GM19438 (cell line): ENCODE data around the gene NFATC1.
A peak's percentile ranks its signal among the peaks of the same experiment; 100 is the strongest.

ENCODE experiments used
- ATAC-seq: cut with Tn5 transposase; IDR thresholded peaks from one replicate; pipeline ENCODE4 v1.9.1; 2021; ENCODE audit warnings: low read depth; ENCODE audit not compliant: unreplicated experiment

The NFATC1 gene

DNA sequence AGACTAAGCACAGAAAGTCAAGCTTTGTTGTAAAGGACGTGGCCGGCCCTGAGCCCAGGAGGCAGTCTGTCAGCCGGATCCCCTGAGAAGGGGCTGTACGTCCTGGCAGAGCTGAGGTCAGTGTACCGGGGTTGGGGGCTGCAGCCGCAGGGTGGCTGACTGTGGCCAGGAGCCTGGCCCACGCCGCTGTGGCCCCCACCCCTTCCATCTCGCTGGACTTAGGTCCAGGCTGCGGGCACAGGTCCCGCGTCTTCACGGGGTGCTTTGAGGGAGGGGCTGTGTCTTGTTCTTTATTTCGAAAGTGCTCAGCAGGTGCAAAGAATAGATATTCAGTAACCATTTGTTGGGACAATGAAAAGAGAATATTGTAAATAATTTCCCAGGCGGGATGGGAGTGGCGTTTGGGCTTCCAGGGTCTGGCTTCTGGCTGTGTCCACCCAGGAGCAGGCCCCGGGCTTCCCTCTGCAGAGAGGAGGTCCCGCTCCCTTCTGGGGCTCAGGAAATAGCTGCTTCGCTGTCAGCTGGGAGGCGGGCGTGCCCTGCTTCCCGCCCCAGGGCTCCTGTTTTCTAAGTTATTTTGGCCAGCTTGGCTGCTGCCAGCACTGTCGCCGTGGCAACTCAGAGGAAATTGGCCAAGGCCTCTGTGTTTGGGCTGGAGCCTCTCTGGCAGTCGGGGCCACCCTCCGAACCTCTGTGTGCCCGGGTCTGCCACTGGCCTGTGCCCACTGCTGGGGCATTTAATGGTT, 7.4 kb downstream of the NFATC1 start:
- ATAC-seq: no peak

DNA sequence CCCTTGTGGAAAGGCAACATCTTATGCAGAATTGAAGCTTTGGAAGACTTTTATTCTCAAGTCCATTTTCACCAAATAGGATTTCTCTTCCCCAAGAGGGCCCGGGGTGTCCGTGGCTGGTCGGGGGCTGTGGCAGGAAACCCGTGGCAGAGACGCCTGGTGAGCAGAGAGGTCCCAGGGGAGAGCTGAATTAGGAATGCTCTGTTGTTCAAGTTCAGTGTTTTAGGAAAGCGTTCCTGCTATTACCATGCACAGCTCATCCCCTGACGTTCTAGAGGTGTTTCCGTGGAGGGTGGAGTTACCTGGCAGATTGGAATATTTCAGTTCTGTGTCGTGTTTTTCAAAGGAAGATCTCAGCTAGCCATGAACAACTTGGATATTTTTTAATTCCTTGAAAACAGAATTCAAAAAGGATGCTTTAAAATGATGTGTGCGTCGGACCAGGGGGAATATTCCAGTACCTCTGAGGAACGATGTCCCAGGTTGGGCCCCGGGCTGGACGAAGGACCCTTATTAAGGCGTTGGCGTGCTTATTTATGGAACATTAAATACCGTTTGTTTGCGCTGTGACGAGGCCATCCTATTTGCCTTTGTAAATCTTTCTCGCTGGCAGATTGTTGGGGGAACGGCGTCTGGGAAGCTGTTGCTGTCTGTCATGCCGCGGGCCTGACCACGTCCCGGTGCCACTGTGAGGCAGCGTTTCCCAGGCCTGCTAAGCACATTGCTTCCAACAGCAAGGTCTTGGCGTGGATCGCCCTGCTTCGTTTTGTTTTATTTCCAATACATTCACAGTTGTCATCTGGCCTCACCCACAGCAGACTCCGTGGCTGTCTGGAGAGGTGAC, 8.2 kb downstream of the NFATC1 start:
- no peak for ATAC-seq

DNA sequence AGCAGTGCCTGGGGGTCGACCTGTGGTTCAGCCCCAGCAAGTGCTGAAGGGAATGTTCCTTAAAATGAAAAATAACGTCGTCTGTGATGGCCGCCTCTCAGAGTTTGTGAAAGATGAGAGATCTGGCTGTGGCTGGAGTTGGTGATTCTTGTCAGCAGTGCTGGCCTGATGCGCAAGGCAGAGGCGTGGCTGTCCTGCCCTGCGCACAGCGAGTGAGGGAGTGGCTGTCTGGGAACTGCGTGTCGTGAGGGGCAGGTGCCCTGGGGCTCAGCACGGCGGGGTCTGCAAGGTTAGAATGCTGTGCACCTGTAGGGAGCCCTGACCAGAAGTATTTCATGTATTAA, 8.8 kb downstream of the NFATC1 start:
- ATAC-seq: no peak

DNA sequence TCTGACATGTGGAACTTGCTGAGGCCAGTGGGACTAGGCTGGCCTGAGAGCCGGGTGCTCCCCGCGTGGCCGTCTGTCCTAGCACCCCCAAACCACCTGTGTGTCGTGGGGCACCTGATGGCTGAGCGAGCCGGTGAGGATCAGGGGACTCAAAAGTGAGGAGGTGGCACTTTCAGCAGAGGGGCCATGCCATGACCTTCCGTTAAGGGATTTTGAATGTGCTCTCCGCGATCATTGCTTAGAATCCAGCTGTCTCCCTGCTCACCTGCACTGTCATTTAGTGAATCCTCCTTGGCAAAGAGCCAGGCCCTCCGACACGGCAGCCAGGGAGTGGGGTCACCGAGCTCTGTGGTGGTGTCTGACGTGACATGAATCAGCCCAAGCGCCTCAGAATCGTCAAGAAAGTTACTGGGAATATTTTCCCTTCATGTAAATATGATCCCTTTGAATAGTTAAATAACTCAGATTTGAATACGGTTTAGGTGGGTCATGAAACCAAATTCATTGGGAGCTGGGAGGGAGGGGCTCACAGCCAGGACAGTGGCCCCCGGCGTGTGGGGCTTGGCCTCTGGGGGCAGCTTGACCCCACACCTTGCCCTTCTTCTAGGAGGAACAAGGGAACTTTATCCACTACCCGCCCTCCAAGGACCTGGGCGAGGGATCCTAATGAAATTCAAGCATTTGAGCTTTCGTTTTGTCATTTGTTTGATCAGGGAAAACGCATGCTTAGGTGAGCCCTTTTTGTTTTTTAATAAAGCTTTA, 9.5 kb downstream of the NFATC1 start:
- no peak for ATAC-seq

DNA sequence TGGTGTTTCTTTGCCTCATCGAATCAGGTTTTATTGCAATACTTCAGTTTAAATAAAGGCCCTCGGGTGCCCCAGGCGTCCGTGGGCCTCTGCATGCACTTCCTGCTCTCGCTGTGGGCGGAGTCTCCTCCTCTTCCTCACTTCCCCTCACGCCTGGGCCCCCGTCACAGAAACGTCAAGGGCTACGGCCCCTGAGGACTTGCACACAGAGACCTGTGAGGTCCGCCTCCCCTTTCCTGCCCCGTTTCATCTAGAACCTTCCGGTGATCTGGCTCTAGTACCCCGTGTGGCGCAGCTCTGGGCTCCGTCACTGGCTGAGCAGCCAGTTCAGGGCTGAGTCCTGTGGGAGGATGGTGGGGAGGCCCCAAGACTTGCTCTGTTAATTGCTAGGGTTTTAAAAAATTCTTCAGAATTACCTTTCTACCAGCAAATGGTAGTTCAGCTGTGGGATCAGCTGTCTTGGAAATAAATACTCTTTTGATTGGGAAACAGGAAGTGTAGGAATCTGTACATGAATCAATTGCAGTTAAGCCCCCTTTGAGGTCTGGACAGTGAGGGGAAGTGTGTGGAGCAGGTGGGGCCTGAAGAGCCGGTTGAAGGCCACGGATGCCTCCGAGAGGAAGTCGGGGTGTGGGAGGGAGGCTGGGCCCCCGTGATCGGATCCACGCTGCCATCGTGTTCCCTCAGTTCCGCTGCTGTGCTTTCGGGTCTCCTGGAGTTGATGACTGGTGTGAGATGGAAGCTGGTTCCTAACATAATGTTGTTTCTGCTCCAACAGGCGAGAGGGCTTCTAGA, 10.2 kb downstream of the NFATC1 start:
- peak; percentile 72 for ATAC-seq

DNA sequence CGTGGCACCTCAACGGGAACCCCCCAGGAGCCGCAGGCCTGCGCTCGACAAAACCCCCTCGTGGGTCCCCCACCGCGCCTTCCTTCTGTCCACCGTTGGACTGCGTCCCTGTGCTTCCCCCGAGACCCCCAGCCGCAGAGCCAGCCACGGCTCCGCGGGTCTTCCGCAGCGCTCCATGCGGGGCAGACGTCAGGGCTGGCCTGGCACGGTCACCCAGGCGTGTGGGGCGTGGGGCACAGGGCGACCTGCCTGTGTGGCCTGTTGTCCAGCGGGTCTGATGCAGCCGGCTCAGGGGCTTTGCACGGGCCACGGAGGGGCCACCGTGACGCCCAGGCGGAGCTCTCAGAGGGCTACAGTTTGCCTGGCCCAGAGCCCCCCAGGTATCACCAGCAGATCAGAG, 11.0 kb downstream of the NFATC1 start:
- ATAC-seq: no peak

DNA sequence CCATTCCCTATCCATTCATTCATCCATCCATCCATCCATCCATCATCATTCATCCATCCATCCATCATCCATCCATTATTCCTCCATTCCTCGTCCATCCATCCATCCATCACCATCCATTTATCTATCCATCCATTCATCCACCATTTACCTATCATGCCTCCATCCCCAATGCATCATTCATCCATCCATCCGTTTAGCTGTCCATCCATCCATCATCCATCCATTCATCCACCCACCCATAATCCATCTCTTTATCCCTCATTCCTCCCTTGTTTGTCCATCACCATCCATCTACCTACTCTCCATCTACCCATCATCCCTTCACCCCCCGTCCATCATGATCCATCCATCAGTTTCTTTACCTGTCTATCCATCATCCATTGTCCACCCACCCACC, 13.6 kb downstream of the NFATC1 start:
- no peak for ATAC-seq

DNA sequence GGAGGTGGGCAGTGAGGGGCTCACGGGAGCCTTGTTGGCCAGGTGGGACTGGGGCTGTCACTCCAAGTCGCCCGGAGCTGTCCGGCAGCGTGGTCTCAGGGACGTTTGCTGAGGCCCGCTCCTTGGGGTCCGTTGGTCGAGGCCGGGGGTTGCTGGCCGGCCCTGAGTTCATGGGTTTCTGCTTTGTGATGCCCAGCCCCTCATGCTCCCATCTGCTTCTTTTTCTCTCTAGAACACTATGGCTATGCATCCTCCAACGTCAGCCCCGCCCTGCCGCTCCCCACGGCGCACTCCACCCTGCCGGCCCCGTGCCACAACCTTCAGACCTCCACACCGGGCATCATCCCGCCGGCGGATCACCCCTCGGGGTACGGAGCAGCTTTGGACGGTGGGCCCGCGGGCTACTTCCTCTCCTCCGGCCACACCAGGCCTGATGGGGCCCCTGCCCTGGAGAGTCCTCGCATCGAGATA, 14.5 kb downstream of the NFATC1 start:
- no peak for ATAC-seq

DNA sequence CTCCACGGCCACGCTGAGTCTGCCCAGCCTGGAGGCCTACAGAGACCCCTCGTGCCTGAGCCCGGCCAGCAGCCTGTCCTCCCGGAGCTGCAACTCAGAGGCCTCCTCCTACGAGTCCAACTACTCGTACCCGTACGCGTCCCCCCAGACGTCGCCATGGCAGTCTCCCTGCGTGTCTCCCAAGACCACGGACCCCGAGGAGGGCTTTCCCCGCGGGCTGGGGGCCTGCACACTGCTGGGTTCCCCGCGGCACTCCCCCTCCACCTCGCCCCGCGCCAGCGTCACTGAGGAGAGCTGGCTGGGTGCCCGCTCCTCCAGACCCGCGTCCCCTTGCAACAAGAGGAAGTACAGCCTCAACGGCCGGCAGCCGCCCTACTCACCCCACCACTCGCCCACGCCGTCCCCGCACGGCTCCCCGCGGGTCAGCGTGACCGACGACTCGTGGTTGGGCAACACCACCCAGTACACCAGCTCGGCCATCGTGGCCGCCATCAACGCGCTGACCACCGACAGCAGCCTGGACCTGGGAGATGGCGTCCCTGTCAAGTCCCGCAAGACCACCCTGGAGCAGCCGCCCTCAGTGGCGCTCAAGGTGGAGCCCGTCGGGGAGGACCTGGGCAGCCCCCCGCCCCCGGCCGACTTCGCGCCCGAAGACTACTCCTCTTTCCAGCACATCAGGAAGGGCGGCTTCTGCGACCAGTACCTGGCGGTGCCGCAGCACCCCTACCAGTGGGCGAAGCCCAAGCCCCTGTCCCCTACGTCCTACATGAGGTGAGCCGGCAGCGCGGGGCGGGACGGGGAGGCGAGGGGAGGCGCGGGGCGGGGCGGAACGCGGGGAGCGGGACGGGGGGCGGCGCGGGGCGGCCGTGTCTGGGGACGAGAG, 15.2 kb downstream of the NFATC1 start:
- ATAC-seq: no peak

DNA sequence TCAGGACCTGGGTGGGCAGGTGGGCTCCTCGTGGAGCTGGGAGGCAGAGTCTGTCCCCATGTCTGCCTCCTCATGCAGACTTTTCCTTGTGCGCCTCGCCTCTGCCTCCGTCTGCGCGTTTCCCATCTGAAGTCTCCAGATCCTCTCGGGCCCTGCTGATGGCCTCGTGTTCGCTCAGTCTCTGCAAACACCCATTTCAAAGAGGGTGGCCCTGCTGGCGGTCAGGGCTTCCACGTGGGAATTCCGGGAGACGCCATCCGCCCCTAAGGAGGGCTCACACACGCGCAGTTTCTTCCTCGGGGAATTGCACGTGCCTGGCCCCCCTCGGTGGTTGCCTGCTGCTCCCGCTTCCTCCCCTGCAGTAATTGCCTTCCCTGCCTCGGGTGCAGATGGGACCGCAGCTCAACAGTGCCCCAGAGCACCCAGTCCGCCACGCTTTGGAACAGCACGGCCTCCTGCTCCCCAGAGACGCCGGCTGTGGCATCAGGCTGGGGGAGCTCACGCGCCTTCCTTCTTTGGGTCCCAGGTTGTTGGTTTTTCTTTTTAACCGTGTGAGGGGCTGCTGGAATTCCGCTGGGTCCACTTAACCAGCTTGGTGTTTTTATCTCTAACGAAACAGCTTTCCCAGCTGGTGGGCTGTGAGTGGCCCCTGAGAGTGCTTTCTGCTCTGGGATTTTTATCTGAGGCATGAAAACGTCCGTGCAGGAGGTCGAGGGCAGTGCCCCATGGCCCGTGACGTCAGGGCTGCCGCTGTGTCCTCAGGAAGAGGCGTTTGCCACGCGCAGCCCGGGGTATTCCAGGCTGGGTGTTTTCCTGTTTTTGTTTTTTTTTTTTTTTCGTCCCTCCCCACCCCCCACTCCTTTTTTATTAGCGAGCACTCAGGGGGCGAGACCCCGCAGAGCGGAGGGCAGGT, 16.1 kb downstream of the NFATC1 start:
- ATAC-seq: no peak

DNA sequence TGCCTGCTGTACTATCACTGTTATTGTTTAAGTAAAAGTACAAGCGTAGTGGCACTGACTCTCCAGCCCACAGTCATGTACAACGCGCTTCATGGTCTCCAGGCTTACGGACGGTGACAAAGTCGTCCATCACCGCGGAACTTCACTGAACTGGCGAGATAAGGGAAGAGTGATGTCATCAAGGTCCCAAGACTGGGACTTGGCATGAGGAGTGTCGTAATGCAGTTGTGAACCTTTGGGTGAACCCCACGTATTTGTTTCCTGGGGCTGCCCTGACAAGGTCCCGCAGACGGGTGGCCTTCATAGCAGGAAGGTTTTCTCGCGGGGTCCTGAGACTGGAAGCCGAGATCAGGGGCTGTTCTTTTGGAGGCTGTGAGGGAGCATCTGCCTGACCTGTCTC, 17.3 kb downstream of the NFATC1 start:
- ATAC-seq: no peak

DNA sequence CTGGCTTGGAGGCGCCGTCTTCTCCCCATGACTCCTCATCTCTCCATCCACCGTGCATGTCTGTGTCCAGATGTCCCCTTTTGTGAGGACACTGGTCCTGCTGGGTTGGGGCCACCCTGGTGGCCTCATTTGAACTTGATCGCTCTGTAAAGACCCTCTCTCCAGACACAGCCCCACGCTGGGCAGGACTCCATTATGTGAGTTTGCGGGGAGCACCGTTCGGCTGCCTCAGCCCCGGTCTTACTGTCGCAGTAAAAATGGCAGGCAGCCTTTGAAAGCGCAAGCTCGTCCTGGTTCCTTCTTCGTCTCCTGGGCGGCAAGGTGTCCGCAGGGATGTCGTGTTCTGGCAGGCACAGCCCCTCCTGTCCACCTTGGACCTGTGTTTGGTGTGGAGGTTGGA, 17.7 kb downstream of the NFATC1 start:
- no peak for ATAC-seq

DNA sequence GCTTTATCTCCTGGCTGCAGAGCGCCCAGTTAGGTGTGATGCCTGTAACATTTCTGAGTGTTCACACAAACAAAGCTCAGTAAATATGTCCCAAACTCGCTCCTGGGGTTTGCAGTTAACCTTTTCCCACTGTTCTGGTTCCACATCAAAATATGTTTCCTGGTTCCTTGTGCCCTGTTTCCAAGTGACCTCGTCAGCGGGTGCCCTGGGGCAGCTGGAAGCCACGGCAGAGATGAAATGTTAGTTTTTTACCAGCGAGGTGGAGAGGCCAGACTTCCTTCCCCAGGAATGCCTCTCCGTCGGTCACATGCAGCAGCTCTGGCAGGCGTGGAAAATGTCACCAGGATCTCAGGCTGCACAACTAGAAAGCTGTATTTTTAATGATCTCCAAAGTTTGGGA, 18.2 kb downstream of the NFATC1 start:
- no peak for ATAC-seq

DNA sequence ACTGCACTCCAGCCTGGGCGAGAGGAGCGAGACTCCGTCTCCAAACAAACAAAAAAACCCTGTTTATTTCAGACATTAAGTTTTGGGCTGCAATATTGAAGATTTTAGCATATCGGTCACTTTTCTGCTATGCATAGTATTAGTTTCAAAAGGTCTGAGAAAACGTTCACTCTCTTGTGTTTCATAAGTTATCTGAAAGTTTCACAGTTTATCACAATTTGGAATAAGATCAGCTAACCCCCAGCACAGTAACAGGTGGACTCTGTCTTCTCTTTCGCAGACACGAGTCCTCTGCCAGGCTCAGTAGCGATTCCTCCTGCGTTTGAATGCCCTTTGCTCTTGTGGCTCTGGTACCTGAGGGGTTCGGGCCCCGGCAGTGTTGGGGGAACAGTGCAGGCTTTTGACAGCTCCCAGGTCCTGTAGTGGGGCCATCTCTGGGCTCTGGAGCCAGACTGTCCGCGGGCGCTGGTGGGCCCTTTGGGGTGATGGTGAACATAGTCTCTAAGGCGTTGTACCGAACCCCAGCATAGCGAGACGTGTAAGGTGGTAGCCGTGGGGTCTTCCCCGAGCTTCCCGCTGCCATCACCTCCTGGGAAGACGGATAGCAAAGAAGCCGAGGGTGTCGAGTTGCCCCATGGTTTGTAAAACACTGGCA, 20.4 kb downstream of the NFATC1 start:
- no peak for ATAC-seq

DNA sequence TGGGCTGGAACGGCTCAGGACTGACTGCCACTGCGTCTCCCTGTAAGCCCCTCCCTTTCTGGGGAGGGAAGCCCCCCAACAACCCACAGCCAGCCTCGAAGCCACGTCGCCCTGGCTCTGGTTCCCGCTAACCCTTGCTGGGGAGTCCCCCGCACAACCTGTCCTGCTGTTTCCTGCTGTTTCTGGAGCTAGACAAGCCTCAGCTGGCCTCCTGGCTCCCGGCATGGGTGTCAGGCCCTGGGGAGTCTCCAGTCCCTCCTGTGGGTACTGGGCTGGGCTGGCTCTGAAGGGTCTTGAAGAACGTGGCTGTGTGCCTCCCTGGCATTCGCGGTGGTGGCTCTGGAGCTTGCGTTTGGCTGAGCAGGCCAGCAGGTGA, 20.9 kb downstream of the NFATC1 start:
- no peak for ATAC-seq

DNA sequence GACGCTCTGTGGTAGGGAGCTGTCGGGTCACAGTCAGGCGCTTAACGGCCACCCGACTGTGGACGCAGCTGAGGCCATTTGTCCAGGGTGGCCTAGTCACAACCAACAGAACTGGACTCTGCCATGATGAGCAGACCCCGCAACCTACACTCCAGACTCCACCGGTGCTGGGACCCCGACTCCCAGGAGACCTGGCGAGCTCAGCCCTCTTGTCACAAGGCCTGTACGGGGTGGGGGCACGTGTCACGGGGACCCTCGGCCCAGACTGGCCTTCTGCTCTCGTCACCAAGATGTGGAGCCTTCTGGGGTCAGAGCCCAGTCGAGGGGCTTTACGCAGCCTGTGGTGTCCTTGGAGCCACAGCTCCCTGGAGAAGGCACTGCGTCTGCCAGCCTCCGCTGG, 22.5 kb downstream of the NFATC1 start:
- ATAC-seq: no peak

DNA sequence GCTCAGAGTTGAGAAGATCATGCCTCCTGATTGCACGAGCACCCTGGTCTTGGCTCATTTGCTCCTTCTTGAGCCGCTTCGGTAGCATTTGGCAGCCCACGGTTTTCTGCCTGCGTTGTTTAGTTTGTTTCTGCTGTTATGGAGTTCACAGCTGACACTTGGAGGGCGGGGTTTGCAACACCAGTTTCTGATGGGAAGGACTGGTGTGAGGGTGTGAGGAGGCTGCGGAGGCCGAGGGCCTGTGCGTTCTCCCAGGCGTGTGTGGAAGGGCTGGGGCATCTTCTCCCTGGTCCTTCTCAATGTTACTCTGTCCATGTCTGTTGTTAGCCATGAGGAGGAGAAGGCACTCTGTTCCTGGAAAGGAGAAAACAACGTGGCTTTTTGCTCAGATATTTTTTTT, 22.9 kb downstream of the NFATC1 start:
- ATAC-seq: no peak
